Prostate gland (tissue), 2 donors: Measurements from ENCODE around the gene MAPK9. TPM values are rescaled to one million over a fixed set of nuclear protein-coding genes. Genes with fewer than 3 reads are reported as not detected.
A peak's percentile ranks its signal among the peaks of the same experiment; 100 is the strongest.

Experiments
- DNase-seq: peaks from one replicate; pipeline ENCODE4 v3.0.0-alpha.2; 2019; ENCODE audit warnings: low spot score
- H3K27ac ChIP-seq, 2 donors: fragments of 200-600 bp; sonication (generic); 2 replicates each; pipeline ENCODE4 v1.5.1; 2017 to 2019
- H3K27me3 ChIP-seq: fragments of 200-600 bp; sonication (generic); replicated peaks from 2 replicates; pipeline ENCODE4 v1.5.1; 2019; ENCODE audit not compliant: insufficient read depth
- H3K36me3 ChIP-seq, 2 donors: fragments of 200-600 bp; sonication (generic); 1 replicate in 1 of 2; 2 replicates in 1 of 2; pipeline versions ENCODE4 v1.5.1 to v1.8.1; 2017 to 2019
- H3K4me1 ChIP-seq: fragments of 200-600 bp; sonication (generic); replicated peaks from 2 replicates; pipeline ENCODE4 v1.5.1; 2019
- H3K4me3 ChIP-seq, 2 donors: fragments of 200-600 bp; sonication (generic); 2 replicates each; pipeline ENCODE4 v1.5.1; 2017 to 2019
- H3K9me3 ChIP-seq: fragments of 200-600 bp; sonication (generic); 2 replicates; pipeline ENCODE4 v1.5.1; 2017
- CTCF ChIP-seq, 4 experiments: fragments of 200-600 bp in 2 of 4; fragments of 450-650 bp in 2 of 4; sonication (generic) in 2 of 4; IDR thresholded peaks; 1 replicate in 3 of 4; 2 replicates in 1 of 4; pipeline ENCODE4 v1.5.1; 2016 to 2019; ENCODE audit warnings: antibody characterized with exemption in 4 of 4, mild to moderate bottlenecking in 2 of 4, moderate library complexity in 2 of 4
- POLR2A ChIP-seq: fragments of 450-650 bp; IDR thresholded peaks from one replicate; pipeline ENCODE4 v1.6.1; 2016; ENCODE audit warnings: antibody characterized with exemption, mild to moderate bottlenecking
- POLR2AphosphoS5 ChIP-seq: sonication (generic); formaldehyde crosslinking; IDR thresholded peaks from one replicate; pipeline ENCODE4 v1.6.1; 2017; ENCODE audit warnings: antibody characterized with exemption
- WGBS: methylation state at CpG from one replicate; pipeline ENCODE4 v1.1.5; 2018; 5-methylcytosine and 5-hydroxymethylcytosine counted together
- intact Hi-C: fragments of 100-400 bp; cut with DNase I; formaldehyde crosslinking; loops from one replicate; pipeline ENCODE4 v1.14.2; 2022
- total RNA-seq, 2 donors: library from RNA; depleted of rRNA; stranded (reverse); fragments of >200 nt; gene quantifications; one replicate each; pipeline ENCODE4 v1.1.0, GENCODE V29; 2016

The MAPK9 gene
- total RNA-seq, 2 donors from 2014 or later = 28.8 to 38.5 TPM

GRCh38 chr5:180330810-180331646, 39.1 kb upstream of the MAPK9 start:
- Histone ChIP-seq H3K4me1 (no peaks in the 10 kb centered on the region), H3K9me3 (no peaks in the 10 kb centered on the region), H3K36me3 (no peaks in the 10 kb centered on the region), H3K4me3 (no peak overlapping the region), H3K27me3 (no peaks in the 10 kb centered on the region), H3K27ac (no peak overlapping the region)
- intact Hi-C loops = no loop called here
- no peak for DNase-seq
- TF ChIP-seq POLR2A = no peak
- no peak for TF ChIP-seq POLR2AphosphoS5
- no peak for TF ChIP-seq CTCF (IDR thresholded peaks at IDR 0.05)
- 63% methylated on average over 16 of the region's 16 CpGs for WGBS

- TF ChIP-seq POLR2AphosphoS5 (no peak), POLR2A (no peak), CTCF (IDR thresholded peaks at IDR 0.05) (no peak)
- Histone ChIP-seq H3K27me3 (no peaks in the 10 kb centered on the region), H3K27ac (peak overlapping the region in 1 of 2 donors; percentile 32), H3K9me3 (no peaks in the 10 kb centered on the region), H3K4me1 (no peaks in the 10 kb centered on the region), H3K36me3 (no peaks in the 10 kb centered on the region), H3K4me3 (no peak overlapping the region)
- no peak for DNase-seq
- intact Hi-C loops = no loop called here
- 85% methylated on average over 5 of the region's 5 CpGs for WGBS
Measured at GRCh38 chr5:180330270-180330648, 38.4 kb upstream of the MAPK9 start.

- WGBS = 92% methylated on average over 8 of the region's 8 CpGs
- no peaks in the 10 kb centered on the region for H3K4me1 ChIP-seq
- intact Hi-C loops = no loop called here
- no peaks in the 10 kb centered on the region for H3K27me3 ChIP-seq
- DNase-seq = no peak
- no peaks in the 10 kb centered on the region for H3K36me3 ChIP-seq
- TF ChIP-seq POLR2AphosphoS5 (no peak), POLR2A (no peak)
- H3K4me3 ChIP-seq = no peak overlapping the region
- no peak overlapping the region for H3K27ac ChIP-seq
- H3K9me3 ChIP-seq = no peaks in the 10 kb centered on the region
Measured at GRCh38 chr5:180329606-180330269, 37.9 kb upstream of the MAPK9 start.

- WGBS = 94% methylated on average over 7 of the region's 7 CpGs
- no peaks in the 10 kb centered on the region for H3K9me3 ChIP-seq
- no peak for TF ChIP-seq POLR2A
- TF ChIP-seq POLR2AphosphoS5 = no peak
- TF ChIP-seq CTCF (IDR thresholded peaks at IDR 0.05) = no peak
- no peaks in the 10 kb centered on the region for H3K27me3 ChIP-seq
- DNase-seq = no peak
- no peaks in the 10 kb centered on the region for H3K4me1 ChIP-seq
- no peaks in the 10 kb centered on the region for H3K36me3 ChIP-seq
- H3K27ac ChIP-seq = no peak overlapping the region
- intact Hi-C loops = no loop called here
- H3K4me3 ChIP-seq = no peak overlapping the region
Measured at GRCh38 chr5:180329138-180329435, 37.2 kb upstream of the MAPK9 start.

GRCh38 chr5:180328296-180329137, 36.6 kb upstream of the MAPK9 start:
- H3K27ac ChIP-seq = no peak overlapping the region
- peak; percentile 63 for DNase-seq
- no peaks in the 10 kb centered on the region for H3K27me3 ChIP-seq
- intact Hi-C loops = no loop called here
- 70% methylated on average over 31 of the region's 31 CpGs for WGBS
- H3K9me3 ChIP-seq = no peaks in the 10 kb centered on the region
- peak in 3 of 4 experiments; percentile 57 to 79 (median 60) for TF ChIP-seq CTCF (IDR thresholded peaks at IDR 0.05)
- TF ChIP-seq POLR2A = no peak
- no peak for TF ChIP-seq POLR2AphosphoS5
- no peaks in the 10 kb centered on the region for H3K36me3 ChIP-seq
- no peaks in the 10 kb centered on the region for H3K4me1 ChIP-seq
- no peak overlapping the region for H3K4me3 ChIP-seq
